HL-60 (cell line): ENCODE results near the gene OGFR.

Source experiments
- DNase-seq, 2 experiments: peaks; one replicate each; pipeline ENCODE4 v3.0.0-alpha.2; 2010 to 2020; ENCODE audit warnings: low read depth in 1 of 2, low spot score in 1 of 2
- H3K27ac ChIP-seq: fragments of 250-450 bp; sonication (Bioruptor Pico); replicated peaks from 2 replicates; pipeline ENCODE4 v1.5.1; 2020; ENCODE audit warnings: mild to moderate bottlenecking, moderate library complexity
- H3K27me3 ChIP-seq: fragments of 250-450 bp; sonication (Bioruptor Pico); 2 replicates; pipeline ENCODE4 v1.5.1; 2021; ENCODE audit warnings: mild to moderate bottlenecking, moderate library complexity; ENCODE audit not compliant: insufficient read depth, poor library complexity, severe bottlenecking
- H3K4me3 ChIP-seq: replicated peaks from 2 replicates; pipeline ENCODE4 v1.5.1; 2011; ENCODE audit warnings: mild to moderate bottlenecking, control low read depth, low read length; ENCODE audit not compliant: insufficient read depth
- GABPA ChIP-seq: IDR thresholded peaks from 2 replicates; pipeline ENCODE4 v1.6.1; 2012; ENCODE audit warnings: low read depth
- POLR2AphosphoS5 ChIP-seq: IDR thresholded peaks from 2 replicates; pipeline ENCODE4 v1.6.1; 2012; ENCODE audit warnings: low read depth
- SPI1 ChIP-seq: IDR thresholded peaks from 2 replicates; pipeline ENCODE4 v1.6.1; 2012; ENCODE audit warnings: low read depth, mild to moderate bottlenecking, borderline replicate concordance
- TF ChIP-seq, protein P1 (sequence below): IDR thresholded peaks from 2 replicates; pipeline ENCODE4 v1.6.1; 2012; ENCODE audit warnings: low read depth; ENCODE audit not compliant: insufficient replicate concordance
- TF ChIP-seq, protein P2 (sequence below): IDR thresholded peaks from one replicate; pipeline ENCODE4 v1.5.1; 2011; ENCODE audit warnings: low read length, control low read depth, inconsistent platforms; ENCODE audit not compliant: insufficient read depth

The OGFR gene

DNA sequence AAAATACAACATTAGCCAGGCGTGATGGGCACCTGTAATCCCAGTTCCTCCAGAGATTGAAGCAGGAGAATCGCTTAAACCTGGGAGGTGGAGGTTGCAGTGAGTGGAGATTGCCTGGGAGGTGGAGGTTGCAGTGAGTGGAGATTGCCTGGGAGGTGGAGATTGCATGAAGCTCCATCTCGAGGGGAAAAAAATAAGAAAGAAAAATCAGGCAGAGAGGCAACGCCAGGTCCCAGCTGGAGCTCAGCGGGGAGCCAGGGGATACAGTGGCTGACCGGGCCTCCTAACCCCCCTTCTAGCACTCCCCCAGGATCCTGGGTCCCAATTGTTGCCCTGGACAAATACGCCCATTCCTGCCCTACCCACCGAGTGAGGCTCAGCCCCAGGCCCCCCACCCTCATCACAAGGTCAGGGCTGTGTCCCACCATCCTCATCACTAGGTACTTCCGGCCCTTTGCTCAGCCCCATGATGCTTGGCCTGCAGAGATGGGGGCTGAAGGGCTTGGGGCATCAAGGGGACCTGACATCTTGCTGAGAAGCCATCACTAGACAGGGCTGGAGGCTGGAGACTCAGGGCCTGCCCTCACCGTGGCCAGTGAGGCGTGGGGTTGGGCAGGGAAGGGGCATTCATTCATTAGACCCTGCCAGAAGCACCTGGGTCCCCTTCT lies 1.9 kb downstream of the OGFR start:
- Histone ChIP-seq H3K27ac (0 out of 2 replicates have a peak overlapping the region, but pooled peaks have one; percentile 32), H3K4me3 (peak overlapping the region; percentile 85)

GRCh38 chr20:62807444-62808210 lies 3.0 kb downstream of the OGFR start:
- TF ChIP-seq POLR2AphosphoS5 (no peak), GABPA (no peak), SPI1 (no peak)
- TF ChIP-seq, protein P1, sequence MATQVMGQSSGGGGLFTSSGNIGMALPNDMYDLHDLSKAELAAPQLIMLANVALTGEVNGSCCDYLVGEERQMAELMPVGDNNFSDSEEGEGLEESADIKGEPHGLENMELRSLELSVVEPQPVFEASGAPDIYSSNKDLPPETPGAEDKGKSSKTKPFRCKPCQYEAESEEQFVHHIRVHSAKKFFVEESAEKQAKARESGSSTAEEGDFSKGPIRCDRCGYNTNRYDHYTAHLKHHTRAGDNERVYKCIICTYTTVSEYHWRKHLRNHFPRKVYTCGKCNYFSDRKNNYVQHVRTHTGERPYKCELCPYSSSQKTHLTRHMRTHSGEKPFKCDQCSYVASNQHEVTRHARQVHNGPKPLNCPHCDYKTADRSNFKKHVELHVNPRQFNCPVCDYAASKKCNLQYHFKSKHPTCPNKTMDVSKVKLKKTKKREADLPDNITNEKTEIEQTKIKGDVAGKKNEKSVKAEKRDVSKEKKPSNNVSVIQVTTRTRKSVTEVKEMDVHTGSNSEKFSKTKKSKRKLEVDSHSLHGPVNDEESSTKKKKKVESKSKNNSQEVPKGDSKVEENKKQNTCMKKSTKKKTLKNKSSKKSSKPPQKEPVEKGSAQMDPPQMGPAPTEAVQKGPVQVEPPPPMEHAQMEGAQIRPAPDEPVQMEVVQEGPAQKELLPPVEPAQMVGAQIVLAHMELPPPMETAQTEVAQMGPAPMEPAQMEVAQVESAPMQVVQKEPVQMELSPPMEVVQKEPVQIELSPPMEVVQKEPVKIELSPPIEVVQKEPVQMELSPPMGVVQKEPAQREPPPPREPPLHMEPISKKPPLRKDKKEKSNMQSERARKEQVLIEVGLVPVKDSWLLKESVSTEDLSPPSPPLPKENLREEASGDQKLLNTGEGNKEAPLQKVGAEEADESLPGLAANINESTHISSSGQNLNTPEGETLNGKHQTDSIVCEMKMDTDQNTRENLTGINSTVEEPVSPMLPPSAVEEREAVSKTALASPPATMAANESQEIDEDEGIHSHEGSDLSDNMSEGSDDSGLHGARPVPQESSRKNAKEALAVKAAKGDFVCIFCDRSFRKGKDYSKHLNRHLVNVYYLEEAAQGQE = no peak
- TF ChIP-seq, protein P2, sequence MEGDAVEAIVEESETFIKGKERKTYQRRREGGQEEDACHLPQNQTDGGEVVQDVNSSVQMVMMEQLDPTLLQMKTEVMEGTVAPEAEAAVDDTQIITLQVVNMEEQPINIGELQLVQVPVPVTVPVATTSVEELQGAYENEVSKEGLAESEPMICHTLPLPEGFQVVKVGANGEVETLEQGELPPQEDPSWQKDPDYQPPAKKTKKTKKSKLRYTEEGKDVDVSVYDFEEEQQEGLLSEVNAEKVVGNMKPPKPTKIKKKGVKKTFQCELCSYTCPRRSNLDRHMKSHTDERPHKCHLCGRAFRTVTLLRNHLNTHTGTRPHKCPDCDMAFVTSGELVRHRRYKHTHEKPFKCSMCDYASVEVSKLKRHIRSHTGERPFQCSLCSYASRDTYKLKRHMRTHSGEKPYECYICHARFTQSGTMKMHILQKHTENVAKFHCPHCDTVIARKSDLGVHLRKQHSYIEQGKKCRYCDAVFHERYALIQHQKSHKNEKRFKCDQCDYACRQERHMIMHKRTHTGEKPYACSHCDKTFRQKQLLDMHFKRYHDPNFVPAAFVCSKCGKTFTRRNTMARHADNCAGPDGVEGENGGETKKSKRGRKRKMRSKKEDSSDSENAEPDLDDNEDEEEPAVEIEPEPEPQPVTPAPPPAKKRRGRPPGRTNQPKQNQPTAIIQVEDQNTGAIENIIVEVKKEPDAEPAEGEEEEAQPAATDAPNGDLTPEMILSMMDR = no peak
- H3K27ac ChIP-seq = no peak overlapping the region
- H3K27me3 ChIP-seq = no peaks in the 10 kb centered on the region
- no peak for DNase-seq
- no peak overlapping the region for H3K4me3 ChIP-seq

More for the DNA sequence above, 1.9 kb downstream of the OGFR start:
- DNase-seq = no peak
- TF ChIP-seq SPI1 = no peak
- TF ChIP-seq, protein P2 = no peak
- TF ChIP-seq GABPA = no peak
- TF ChIP-seq, protein P1 = no peak
- no peak for TF ChIP-seq POLR2AphosphoS5
- no peaks in the 10 kb centered on the region for H3K27me3 ChIP-seq

- DNase-seq = peak in 1 of 2 experiments; percentile 68
- no peak for TF ChIP-seq GABPA
- TF ChIP-seq, protein P2 = peak; percentile 67
- TF ChIP-seq, protein P1 = no peak
- no peak for TF ChIP-seq POLR2AphosphoS5
- TF ChIP-seq SPI1 = no peak
- H3K4me3 ChIP-seq = no peak overlapping the region
- H3K27me3 ChIP-seq = no peaks in the 10 kb centered on the region
- no peak overlapping the region for H3K27ac ChIP-seq
Measured at GRCh38 chr20:62808211-62808865, 3.7 kb downstream of the OGFR start.
